NCI-H345 treated with DMSO at 0.1 percent for 48 hours (cell line): ENCODE measurements around the gene PACRG.

Source experiments
- DNase-seq: peaks from one replicate; lab custom pipeline; 2025; ENCODE audit not compliant: unreplicated experiment; lab: John Stamatoyannopoulos, UW

Gene PACRG

DNA sequence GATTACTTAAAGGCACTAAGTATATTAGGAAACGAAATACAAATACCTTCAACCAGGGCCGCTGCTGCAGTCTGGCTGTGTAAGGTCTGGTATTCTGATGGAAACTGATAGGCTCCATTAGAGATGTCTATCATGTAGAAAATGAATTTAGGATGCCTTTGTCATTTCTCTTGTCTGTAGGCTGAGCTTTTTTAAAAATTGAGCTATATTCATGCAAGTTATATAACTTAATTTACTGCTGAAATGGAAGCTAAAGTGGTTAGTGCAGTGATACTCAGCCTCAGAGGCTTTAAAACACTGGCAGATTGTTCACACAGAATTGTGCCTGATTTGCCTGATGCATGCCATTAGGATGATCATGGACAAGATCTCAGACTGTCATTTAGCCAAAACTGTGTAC lies 400.6 kb downstream of the PACRG start:
- no peak for DNase-seq

DNA sequence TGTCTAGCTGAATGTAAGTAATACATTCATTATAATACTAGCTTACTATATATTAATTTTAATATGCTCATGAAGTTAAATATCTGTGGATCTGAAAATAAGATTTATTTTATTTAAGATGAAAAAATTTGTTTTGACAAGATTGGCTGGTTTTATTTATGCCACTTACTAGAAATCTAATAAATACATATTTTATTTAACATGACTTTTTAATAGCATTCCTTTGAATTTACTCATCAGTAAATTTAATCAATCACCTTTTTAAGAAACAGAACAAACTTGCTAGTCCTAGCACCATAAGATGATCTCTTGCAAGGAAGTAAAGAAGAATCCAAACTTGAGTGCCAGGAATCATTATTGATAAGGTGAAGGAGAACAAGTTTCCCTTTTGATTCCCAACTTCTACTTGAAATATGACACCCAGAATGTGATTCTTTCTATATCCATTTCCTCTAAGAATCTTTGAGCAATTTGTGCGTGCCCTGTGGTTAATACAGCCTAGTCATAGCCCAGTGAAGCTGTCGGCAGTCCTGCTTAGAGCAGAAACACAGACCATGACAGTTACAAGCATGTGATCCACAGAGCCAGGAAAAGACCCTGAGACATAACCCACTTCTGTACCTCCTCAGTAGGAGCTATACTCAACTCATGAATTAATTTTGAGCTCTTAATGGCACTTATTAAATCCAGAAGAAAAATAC lies 404.4 kb downstream of the PACRG start:
- no peak for DNase-seq

DNA sequence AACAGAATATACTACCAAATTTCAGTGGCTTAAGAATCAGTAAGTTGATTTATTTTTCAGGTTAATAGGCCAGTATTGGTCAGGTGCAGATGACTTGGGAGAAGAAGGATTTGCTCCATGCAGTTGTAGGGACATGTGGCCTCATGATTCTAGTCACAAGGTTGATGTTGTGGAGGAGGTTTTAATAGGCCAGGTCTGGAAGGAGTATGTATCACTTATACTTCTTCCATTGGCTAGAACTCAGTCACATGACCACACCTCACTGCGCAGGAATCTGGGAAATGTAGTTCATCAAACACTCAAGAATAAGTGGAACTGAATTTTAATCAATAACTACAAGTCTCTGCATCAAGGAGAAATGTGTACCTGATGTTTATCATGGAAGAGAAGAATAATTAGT lies 405.2 kb downstream of the PACRG start:
- no peak for DNase-seq

DNA sequence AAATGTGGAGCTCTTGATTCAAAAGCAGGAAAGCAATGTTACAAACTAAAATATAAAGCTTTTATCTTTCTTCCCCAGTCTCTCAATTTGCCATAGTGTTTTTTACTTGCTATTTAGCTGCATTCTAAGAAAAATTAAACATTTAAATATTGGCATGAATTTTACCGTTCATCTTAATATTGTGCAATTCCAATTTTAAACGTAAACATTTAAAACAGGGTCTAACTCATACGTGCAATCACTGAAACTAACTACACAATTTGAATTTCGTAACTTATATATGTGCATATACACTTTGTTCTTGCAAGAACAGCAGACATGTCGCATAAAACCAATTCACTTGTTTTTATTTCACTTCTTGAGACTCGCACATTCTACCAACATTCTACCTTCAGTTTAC lies 405.9 kb downstream of the PACRG start:
- DNase-seq: no peak

GRCh38 chr6:163136681-163137397 lies 409.1 kb downstream of the PACRG start:
- no peak for DNase-seq

GRCh38 chr6:163137398-163137881 lies 409.7 kb downstream of the PACRG start:
- no peak for DNase-seq

DNA sequence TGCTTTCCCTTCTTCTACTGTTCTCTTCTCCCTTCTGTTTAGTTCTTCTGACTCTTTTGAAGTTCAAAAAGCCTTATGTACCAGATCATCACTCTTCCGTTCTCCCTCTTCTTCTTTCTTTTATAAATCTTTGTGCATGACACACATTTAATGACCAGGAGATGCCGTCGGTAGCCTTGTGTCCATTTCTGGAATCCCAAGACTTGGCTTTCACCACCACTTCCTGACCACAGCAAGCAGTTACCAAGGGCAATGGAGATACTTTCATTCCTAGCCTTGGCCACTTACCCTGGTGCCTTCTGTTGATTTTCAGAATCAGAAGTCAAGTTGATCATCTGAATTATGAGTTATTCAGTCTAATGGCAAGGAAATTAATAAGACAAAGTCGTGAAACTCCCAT lies 418.3 kb downstream of the PACRG start:
- no peak for DNase-seq

DNA sequence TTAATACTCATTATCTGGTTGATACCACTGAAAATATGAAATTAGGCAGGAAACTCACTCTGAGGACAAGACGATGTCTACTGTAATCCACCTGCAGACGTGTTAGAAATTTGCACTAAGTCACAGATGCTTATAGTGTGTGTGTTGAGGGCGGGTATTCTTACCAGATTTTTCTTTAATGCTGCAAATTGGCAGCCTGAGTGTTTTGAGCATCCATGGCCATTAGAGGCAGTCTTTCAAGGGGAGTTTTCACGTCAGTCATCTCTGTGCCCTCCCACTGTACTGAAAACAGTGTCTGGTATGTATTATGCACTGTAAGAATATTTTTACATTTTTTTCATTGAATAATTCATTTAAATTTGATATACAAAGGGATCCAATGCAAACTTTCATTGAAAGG lies 420.2 kb downstream of the PACRG start:
- DNase-seq: no peak

GRCh38 chr6:163148451-163149278 lies 420.9 kb downstream of the PACRG start:
- DNase-seq: no peak

- no peak for DNase-seq
Observed at GRCh38 chr6:163149279-163149848, 421.6 kb downstream of the PACRG start.

DNA sequence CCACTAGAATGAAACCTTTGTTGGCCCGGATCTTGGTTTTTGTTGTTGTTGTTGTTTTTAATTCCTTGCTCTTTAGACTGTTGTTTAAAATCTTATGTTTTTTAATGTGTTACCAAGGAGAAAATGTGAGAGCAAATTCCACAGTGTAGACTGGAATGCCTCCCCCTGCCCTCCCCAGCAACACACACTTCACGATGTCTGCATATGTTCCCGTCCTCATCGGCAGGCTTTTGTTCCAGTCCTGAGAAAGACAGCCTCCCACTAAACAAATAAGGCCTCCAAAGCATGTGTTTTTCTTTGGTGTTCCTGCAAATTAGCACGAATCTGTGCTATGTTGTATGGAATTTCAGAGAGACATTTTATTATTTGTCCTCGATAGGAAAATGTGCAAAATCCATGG lies 423.4 kb downstream of the PACRG start:
- DNase-seq: no peak

GRCh38 chr6:163152701-163153100 lies 424.9 kb downstream of the PACRG start:
- DNase-seq: no peak

DNA sequence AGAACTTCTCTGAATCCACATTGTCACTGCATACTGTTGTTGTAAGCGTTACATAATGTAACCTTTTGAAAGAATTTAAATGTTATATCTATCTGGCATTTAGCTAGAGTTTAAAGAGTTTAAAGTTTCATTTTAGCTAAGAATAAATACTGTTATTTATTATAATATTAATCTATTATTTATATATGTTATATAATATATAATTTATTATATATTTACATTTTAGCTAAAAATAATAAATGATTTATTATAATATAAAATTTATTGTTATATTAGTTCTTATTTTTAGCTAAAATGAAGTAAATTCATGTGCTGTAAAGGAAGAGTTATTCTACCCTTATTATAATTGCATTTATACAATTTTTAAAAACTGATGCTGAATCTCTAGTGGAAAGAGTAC lies 431.3 kb downstream of the PACRG start:
- no peak for DNase-seq

GRCh38 chr6:163159689-163160088 lies 431.9 kb downstream of the PACRG start:
- DNase-seq: no peak

- no peak for DNase-seq
Observed at GRCh38 chr6:163162007-163162873, 434.5 kb downstream of the PACRG start.

DNA sequence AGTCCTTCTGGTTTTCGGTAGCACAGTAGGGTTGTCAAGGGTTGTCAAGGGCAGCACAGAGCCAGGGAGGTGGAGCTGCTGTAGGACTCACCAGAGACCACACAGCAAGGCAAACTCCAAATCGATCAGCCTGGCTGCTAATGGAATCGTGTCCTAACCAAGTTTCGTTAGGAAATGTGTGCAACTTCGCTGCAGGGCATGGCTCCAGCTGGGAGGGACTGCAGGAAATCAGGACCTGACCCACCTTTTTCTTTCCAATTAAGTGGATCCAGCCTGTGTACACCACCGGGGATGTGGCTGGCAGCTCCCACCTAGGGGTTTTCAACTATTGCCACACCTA lies 435.1 kb downstream of the PACRG start:
- DNase-seq: no peak

DNA sequence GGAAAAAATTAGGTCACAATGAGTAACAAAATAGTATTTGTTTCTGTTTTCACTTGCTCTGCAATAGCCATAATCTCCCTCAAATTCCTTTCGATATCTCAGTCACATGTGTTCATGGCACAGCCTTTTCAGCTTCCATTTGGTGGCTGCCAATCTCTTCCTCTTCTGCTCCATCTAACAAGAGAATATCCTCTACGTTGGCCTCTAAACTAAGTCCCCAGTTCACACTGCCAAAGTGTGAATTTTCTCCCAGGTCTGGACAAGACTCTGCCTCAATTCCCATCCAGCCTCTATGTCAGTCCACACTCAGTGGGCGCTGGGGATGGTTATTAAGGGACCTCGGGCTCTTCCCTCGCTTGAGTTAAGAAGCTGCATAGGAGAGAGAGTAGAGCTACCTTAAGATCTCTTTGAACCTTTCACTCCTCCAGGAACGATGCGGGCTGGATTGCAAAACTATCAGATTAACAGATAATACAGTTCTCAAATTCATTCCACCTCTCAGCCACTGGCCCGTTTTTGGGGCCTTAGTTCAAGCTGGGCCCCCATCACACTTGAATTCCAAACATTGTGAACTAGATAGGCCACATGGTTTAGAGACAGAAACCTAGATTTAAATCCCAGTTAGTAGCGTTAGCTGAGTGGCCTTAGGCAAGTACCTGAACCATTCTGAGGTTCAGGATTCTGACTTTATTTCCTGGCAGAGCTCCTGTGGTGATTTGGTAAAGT lies 436.6 kb downstream of the PACRG start:
- DNase-seq: no peak

GRCh38 chr6:163165155-163165910 lies 437.6 kb downstream of the PACRG start:
- no peak for DNase-seq

DNA sequence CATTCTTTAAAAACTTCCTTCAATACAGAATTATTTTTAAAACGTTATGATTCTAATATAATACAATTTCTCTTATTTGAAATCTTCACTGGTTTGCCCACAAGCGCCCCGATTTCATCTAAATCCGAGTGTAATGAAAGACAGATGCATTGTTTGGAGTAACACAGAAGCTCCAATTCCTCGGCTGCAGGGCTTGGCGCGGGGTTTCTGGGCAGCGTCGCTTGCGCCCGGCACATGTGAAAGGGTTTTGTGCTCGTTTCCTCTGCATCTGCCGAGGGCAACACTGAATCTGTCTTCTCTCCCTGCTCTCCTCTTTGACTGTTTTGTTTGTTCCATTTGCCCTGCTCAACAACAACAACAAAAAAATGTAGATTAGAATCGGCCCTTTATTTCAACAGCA lies 438.1 kb downstream of the PACRG start:
- DNase-seq: no peak
